Retinal pigment epithelial cell (primary cell): ENCODE measurements around the gene COPG2.
"Not testable (repeated sequence)": the region's sequence is repeated elsewhere in the genome, so short reads cannot be mapped to it uniquely, and the experiment has no call there.

Source experiments
- DNase-seq: peaks from one replicate; pipeline ENCODE4 v3.0.0-alpha.2; 2010; ENCODE audit warnings: low read depth
- H3K4me3 ChIP-seq: 2 replicates; pipeline ENCODE4 v1.5.1; 2011; ENCODE audit warnings: mild to moderate bottlenecking, low read length, control low read depth, moderate library complexity
- TF ChIP-seq, protein P1 (sequence below): conservative IDR thresholded peaks from 2 replicates; pipeline ENCODE4 v1.5.1; 2011; ENCODE audit warnings: low read depth, low read length, control low read depth, inconsistent platforms

Gene COPG2

DNA sequence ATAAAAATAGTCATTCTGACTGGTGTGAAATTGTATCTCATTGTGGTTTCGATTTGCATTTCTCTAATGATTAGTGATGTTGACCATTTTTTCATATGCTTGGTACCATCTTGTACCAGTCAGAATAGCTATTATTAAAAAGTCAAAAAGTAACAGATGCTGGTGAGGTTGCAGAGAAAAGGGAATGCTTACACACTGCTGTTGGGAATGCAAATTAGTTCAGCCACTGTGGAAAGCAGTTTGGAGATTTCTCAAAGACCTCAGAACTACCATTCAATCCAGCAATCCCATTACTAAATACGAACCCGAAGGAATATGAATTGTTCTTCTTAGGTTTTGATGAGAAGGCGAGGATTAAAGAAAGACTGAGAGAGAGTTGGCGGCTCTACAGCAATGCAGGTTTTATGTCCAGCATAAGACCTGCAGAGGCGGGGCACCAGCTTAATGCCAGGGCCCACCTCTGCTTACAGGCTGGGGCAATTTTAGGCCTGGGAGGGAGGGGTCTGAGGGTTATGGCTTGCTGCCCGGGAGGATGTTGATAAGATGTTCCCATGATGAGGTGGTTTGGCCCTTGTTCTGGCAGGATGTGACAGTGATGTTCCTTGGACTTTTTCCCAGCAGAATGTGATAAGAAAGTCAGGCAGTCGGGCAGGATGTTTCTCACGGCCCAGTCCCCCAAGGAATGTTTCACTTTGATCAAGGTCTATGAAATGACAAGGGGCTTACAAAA is 102.2 kb downstream of the COPG2 start:
- TF ChIP-seq, protein P1, sequence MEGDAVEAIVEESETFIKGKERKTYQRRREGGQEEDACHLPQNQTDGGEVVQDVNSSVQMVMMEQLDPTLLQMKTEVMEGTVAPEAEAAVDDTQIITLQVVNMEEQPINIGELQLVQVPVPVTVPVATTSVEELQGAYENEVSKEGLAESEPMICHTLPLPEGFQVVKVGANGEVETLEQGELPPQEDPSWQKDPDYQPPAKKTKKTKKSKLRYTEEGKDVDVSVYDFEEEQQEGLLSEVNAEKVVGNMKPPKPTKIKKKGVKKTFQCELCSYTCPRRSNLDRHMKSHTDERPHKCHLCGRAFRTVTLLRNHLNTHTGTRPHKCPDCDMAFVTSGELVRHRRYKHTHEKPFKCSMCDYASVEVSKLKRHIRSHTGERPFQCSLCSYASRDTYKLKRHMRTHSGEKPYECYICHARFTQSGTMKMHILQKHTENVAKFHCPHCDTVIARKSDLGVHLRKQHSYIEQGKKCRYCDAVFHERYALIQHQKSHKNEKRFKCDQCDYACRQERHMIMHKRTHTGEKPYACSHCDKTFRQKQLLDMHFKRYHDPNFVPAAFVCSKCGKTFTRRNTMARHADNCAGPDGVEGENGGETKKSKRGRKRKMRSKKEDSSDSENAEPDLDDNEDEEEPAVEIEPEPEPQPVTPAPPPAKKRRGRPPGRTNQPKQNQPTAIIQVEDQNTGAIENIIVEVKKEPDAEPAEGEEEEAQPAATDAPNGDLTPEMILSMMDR: no peak
- no peak overlapping the region for H3K4me3 ChIP-seq
- DNase-seq: peak; percentile 4

DNA sequence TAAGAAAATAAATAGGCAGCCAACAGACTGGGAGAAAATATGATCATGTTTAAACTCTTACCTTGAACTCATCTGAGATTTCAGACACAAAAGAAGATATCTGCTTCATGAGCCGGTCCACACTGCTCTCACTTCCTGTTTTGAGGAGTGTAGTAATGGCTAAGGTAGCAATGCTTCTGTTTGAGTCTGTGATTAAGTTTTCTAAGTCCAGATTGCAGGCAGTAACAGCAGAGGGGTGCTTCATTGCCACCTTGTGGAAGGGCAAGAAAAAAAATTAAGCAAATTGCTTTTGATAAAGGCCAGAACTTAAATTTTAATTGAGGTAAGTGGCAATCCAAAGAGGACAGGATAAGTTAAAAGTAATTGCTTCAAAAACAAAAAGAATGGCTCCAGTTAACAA is 107.6 kb downstream of the COPG2 start:
- DNase-seq: no peak
- TF ChIP-seq, protein P1: peak; percentile 32
- no peak overlapping the region for H3K4me3 ChIP-seq

DNA sequence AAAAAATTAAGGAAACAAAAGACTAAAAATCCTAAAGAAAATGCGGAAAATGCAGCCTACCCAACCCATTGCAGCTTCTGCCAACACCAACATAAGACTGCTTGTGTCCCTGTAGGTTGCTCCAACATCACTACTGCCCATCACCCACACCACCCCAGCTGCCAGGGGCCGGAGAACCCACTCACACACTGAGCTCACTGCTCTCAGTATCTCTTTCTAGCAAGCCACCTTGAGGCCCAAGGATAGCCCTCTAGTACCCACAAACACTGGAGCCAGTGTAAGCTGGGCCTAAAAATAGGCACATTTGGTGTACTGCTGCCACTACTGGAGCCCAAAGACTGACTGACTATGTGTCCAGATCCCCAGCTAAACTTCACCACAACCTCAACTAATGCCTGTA is 109.4 kb downstream of the COPG2 start:
- DNase-seq: no peak
- H3K4me3 ChIP-seq: no peak overlapping the region
- TF ChIP-seq, protein P1: no peak

DNA sequence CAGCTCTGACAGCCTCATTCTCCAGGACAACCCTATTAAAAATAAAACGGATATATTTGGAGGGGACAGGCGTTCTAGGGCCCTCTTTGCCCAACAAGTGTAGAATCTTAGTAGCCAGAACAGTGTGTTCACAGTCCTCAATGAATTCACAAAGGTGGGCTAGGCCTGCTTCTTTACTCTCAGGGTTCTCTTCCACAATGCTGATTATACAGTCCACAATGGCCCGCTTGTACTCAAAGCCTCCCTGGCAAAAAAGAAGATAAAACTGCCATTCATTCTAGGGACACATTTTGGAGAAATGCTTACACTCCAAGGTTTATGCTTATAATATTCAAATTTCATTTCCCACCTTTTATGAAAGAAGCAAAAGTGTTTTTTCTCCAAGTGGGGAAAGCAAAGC is 114.1 kb downstream of the COPG2 start:
- TF ChIP-seq, protein P1: no peak
- no peak for DNase-seq
- no peak overlapping the region for H3K4me3 ChIP-seq

DNA sequence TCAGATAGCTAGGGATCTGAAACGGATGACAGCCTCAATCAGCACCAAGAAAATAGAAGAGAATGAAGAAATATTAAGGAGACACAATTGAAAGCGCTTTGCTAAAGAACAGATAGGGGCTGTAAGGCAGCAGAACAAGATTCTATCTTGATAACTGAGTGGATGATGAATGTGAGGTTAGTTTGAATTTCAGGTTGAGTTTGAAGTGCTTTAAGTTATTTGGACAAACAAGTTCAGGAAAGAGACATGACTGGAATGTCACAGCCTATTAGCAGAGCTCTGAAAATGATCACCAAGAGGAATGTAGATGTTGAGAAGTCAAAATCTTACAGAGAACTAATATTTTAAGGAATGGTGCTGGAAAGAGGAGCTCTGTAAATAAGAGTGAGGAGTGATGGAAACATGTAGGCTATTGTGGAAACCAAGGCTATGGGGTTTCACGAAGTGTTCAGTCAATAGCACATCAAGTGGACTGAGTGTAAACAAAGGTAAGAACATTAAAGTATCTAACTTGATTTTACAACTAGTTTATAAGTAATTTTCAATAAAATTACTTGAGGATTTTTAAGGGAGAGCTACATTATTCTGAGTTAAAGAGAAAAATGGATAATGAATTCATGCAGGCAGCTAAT is 115.0 kb downstream of the COPG2 start:
- DNase-seq: no peak
- TF ChIP-seq, protein P1: no peak
- H3K4me3 ChIP-seq: no peak overlapping the region

DNA sequence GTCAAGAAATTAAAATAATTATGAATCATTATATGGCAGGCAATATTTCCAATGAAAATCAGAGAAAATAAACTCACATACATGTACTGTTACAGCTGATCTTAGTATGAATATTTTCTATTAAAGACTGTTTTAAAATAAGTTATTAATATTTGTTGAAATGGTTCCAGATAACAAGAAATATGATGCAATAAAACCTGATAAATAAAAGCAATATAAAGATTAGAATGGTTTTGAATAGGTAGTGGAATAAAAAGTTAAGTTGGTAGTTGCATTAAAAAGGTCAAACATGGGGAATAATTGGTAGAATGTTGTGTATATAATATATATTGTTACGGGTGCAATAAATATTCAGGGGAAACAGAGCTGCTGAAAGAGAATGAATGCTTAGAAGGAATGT is 124.2 kb downstream of the COPG2 start:
- no peak for DNase-seq
- H3K4me3 ChIP-seq: no peak overlapping the region
- TF ChIP-seq, protein P1: no peak

DNA sequence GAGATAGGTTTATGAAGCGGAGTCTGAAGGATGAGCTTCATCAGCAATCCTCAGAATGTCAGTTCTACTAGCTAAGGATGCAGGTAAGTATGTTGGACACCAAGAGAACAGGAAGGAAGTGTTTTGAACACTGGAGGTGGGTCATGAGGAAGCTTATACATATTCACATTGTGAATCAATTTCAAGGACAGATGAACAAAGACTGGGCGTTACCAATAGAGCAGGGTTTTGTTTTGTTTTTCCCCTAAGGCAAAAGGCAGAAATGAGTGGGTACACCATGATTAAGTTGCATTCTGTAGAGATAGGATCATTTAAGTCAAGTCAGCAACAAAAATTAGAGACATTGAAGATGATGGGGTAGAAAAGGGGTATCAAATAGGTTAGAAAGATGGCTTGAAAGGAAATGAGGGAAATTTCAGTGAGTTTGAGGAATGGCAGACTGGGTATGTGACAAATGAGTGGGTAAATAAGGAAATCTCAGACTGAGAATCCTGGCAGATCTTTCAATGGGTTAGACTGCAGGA is 125.0 kb downstream of the COPG2 start:
- no peak for DNase-seq
- TF ChIP-seq, protein P1: no peak
- no peak overlapping the region for H3K4me3 ChIP-seq

DNA sequence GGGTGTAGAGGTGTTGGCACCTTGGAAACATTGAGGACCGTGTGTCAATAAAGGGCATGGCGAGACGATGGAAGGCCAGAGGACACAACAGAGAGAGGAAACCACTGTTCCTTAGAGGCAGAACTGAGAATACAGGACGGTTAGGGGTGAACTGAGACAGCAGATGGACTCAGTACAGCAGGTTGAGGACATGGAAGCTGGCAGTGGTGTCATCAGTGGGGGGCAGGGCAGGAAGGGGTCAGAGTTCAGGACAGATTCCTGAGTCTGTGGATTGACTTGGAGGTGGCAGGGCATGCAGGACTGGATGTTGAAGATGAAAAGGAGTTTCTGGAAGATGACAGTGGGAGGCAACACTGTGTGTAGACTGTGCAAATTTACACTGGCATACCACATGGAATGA is 126.3 kb downstream of the COPG2 start:
- not testable (repeated sequence) for H3K4me3 ChIP-seq

DNA sequence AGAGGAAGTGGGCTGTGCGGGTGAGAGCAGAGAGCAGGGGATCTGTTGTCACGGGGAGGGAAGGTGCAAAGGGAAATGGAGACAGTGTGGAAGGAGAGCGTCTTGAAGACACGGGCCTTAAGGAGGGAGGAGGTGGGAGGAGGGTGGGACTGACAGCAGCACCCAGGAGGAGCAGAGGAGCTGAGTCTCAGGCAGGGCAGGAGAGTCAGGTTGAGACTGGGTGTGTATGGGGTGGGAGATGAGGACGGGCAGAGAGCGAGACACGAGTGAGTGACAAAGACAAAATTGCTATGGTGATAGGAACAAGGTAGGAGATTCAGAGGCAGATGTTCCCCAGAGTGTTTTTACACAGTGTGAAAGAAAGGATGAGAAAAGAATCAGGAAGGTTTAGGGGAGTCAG is 127.3 kb downstream of the COPG2 start:
- H3K4me3 ChIP-seq, DNase-seq: not testable (repeated sequence)

More for the DNA sequence above, 126.3 kb downstream of the COPG2 start:
- DNase-seq: not testable (repeated sequence)

DNA sequence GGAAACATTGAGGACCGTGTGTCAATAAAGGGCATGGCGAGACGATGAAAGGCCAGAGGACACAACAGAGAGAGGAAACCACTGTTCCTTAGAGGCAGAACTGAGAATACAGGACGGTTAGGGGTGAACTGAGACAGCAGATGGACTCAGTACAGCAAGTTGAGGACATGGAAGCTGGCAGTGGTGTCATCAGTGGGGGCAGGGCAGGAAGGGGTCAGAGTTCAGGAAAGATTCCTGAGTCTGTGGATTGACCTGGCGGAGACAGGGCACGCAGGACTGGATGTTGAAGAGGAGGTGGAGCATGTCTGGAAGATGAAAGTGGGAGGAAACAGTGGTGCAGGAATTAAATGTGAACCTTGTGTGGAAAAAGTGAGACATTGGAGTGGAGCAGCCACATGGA is 130.7 kb downstream of the COPG2 start:
- DNase-seq, H3K4me3 ChIP-seq: not testable (repeated sequence)
